HG03469 (cell line): Measurements from ENCODE around the gene DPYSL3.

Source experiments
- ATAC-seq: cut with Tn5 transposase; IDR thresholded peaks from one replicate; pipeline ENCODE4 v1.9.1; 2021; ENCODE audit warnings: mild to moderate bottlenecking, moderate library complexity, moderate number of reproducible peaks; ENCODE audit not compliant: unreplicated experiment

Gene DPYSL3

DNA sequence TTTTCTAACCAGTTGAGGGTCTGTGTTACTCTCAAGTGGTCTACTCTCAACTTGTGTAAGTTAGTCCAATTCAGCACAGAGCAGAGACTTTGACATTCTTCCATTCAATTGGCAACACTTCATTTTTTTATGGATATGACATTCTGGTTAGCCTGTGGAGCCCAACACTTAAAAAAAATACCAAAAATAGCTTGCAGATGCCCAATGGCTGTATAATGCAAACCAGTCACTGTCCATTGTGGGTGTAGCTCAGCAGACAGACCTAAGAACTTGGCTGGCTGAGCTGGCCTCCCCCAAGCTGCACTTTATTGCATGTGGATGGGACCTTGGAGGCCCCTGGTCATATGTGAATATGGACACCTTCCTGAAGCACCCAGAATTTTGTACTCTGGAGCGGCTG lies 103.2 kb downstream of the DPYSL3 start:
- no peak for ATAC-seq

DNA sequence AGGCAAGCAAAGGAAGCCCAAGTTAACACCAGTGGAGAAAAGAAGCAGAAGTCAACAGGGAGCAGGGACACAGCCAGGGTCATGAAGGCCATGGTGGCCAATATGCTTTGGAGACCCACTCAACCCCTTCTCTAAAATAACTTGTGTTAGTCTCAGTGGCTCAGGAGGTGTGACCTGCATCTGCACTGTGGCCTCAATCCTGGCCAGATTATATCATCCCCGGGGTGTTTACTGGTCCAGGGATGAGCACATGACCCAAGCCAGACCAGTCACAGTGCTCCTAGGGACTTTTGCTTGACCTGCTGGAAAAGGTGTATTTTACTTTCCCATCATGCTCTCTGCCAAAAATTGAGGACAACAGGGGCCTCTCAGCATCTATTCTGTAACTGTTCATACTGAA lies 105.2 kb downstream of the DPYSL3 start:
- peak; percentile 3 for ATAC-seq

DNA sequence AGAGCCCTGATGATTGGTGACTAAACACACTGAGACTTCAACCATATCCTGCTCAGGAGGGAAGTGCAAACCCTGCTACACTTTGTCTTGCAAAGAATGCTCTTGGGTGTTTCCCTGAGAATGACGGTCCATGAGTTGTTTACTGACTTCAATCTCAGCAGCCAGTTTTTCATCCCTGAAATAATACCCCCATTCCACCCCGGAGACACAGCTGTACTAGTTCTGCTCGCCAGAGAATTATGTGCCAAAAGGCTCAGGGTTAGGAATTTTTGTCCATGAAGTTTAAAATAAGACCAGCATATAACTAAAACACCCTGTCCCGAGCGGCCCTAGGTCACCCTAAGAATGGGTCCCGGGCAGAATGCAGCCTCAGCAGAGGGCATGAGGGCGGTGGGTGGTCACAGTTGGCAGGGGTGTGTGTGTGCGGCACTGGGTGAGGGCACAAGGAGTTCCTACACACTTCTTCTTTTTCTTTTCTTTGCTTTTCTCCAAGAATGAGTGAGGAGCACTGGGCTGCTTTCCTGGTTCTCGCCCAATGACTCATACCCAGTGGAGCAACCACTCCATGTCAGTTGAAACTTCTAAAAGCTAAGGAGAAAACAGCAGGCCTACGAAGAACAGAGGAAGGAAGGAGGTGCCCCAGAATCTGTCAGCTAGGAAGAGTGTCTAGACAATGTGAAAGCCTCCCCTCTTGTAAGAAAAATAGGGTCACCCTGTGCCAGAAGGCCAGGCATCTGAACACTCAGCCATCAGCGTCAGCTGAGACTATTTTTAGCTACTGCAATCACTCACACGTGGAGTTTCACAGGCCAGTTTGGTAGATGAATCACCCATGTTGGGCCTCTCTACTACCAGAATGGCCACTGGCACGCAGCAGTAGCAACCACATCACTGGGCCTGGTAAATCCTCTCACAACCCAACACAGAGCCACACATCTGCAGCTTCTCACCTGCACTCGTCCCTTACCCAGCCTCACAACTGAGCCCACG lies 105.9 kb downstream of the DPYSL3 start:
- ATAC-seq = peak; percentile 84

DNA sequence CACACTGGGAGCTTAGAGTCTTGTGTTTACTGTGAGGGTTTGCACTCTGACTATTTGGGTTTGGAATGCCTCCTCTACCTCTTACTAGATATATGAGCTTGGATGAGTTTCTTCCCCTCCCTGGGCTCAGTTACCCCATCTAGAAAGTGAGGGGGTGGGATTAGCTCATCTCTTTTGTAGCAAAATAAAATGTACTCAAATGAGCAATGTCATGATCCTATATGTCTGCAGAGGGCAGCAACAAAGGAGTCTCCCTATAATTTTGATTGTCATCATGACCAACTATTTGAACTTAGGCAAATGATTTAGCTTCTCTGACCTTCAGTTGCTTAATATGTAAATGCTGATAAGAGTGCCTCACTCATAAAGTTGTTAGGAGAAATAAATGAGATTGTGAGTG lies 109.0 kb downstream of the DPYSL3 start:
- no peak for ATAC-seq

DNA sequence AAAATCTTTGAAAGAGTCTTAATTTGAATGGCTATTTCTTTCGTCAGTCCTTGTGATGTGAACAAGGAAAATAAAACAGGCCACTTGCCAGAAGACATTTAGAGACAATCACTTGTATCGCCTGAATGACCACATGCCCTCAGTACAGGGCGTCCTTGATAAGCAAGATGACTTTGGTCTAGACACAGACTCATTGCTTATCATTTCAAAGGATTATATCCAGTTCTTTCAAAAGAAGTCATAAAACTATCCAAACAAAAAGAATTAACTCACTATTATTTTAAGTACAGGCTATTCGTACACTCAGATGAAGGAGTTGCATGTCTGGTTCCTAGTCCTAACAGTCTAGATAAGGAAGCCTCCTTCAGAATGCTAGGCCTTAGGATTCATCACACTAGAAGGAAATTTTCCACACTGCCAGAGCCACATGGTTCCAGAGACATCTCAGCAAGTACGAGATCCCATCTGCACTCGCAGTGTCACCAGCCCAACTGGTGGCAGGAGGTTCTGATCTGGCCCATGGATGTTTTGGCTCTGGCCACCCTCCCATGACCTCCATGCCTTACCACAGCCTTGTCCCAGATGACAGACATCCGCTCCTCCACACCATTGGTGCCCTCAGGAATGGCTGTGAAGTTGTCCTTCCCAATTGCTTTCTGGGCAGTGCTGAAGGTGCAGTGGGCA lies 109.6 kb downstream of the DPYSL3 start:
- ATAC-seq = no peak

DNA sequence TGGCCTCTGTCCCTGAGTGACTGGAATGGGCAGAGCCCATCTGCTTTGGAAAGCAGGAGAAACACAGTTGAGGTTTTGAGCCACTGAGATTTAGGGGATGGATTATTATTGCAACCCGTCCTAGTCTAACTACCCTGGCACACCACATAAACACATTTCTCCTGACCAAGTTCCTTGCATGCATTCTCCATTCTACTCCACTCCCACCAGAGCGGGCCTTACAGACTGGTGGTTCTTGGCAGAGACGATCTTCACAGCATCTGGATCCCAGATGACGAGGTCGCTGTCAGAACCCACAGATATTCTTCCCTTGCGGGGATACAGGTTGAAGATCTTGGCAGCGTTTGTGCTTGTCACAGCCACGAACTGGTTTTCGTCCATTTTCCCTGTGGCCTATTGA lies 111.0 kb downstream of the DPYSL3 start:
- no peak for ATAC-seq

DNA sequence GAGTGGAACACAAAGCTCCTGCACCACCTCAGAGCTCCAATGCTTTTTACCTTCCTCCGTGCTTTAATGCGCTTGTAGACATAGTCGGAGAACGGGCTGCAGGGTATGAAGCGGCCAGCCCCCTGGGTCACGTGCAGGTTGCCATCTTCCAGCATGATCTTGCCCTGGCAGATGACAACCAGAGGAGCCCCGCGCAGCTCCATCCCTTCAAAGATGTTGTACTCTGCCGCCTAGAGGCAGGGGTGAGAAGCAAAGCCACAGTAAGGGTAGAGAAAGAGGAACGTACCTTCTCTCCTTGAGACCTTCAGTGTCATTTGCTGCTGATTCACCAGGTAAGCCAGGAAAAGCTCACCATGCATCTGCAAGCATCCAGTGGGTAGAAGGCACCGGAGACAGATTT lies 112.3 kb downstream of the DPYSL3 start:
- no peak for ATAC-seq

DNA sequence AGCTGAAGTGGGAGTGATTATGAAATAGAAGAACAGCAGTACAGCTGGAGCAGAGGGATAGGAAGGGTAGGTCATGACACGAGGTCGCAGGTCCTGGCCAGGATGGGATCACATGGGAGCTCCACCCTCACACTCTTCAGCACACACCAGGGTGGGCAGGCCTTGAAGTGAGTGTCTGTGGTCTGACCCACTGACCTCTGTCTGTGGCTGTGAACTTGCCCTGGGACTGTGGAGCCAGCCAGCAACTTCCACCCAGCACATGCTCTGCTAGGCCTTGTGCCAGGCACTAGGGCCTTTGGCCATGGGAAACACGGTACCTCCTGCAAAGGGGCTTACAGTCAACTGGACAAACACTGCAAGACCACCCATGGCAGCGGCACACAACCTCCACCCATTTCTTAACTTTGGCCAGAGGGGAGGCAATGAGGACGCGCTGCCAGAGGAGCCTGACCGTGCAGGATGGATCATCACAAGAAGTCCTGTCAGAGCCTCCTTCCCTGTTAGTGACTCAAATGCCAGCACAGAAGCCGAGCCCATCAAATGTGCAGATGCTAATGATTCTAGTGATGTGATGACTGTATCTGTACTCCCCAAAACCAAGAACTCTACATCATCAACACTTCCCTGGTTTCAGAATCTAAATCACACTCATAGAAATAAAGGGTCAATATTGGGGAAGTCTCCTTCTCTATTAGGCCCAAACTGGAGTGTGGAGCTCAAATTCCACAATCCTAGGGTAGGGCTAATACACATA lies 113.6 kb downstream of the DPYSL3 start:
- no peak for ATAC-seq

DNA sequence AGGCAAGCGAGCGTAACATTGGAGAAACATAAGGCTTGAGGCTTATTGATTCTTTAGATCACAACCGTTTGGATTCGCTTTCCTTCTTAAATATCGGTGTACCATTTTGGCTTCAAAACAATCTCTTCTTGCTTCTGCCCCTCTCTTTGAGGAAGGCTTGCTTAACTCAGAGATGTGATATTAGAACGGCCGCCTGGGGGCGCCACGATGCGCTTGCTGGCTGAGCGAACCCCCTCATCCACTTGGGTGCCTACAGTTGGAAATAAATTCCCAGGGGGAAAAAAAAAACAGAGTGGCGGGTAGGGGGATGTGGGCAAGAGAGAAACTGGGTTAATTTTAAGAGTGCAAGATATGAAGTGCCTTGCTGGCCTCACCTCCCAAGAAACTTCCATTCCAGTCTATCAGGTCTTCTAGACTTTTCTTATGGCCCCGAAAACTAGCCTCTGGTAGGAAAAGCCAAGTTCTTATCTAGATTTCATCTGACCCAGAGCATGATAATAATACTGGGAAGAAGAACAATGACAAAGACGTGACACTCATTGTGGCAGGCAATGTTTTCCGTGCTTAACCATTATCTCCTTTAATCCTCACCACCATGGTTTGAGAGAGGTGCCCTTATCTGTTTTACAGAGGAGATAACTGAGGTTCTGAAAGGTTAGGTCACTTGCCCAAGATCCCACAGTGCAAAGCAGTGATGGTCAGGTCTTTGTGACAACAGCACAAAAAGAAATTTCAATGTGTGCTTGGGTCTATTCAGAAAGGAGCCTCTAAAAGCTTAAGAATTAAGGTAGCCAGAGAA lies 115.8 kb downstream of the DPYSL3 start:
- ATAC-seq = no peak

DNA sequence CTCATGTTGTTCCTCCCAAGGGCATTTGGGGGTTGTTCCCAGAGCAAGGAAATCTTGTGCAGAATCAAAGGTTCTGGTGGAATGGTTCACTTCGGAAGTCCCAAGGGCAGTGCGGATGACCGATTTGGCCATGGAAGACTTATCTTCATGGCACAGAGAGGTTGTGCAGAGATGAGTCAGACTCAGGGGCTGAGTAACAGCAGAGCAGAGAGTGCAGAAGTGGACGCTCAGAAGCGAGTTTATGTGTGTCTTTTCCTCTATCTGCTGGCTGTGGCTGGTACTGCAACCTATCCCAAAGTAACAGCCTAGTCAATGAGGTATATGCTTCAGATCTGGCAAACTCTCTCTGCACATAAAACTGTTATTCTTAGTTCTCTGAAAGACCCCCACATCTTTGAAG lies 118.1 kb downstream of the DPYSL3 start:
- peak; percentile 99 for ATAC-seq

DNA sequence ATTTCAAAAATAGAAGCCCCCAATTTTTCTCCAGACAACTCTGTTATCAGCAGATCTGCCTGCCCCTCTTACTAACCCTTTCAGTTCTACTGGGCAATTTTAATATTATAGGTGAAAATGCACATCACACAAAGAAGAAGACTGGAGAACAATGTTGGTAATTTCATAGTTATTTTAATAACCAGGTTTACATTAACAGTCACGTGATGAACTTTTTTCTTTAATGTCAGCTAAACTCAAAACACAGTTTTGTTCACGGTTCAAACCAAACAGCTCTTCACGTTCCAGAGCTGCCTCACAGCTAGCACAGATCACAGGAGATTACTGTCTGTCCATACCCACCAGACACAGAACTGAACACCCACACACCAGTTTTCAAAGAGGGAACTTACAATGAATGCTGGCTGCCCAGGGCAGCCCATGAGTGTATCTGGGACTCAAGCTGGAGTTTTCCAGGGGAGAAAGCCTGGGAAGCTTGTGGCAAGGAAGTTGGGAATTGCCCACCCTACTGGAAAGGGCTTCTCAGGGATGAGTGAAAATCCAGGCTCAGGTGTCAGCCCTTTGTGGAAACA lies 119.1 kb downstream of the DPYSL3 start:
- ATAC-seq = no peak

DNA sequence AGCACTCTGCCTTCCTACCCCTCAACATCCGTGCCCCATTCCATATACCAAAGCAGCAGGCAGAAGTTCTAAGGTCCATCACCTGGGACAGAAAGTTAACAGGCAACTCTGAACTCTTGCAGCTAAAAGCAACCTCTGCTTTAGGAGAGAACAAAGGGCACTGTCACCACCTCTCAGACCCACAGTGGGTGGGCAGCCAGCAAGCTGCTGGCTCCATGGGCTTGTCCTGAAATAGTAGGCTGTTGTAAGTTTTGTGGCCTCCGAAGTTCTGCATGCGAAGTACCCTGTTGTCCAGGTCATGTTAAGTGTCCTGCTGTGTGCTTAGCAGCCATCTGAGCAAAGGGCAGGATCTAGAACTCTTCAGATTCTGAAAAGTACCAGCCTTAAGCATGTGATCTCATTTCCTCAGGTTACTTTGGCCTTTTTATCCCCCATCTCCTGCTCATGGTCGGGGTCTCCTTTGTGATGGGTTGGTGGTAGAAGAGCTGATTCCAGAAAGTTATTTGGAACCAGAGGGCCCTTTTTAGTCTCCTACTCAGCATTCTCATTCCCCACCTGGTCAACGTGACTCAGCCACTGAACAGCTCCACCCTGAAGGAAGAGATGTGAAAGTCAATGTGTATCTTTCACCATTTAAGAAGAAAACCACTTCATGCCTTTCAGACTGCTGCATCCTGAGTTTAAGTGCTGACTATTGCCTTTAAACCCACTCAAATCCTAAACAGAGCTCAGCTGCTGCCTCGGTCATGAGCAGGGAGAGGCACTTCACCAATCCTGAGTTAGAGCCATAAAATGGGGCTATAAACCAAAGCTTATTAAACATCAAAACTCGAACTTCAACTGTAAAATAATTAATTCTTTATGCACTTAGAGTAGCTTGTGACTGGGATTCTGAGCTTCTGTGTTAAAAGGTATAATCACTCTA lies 121.4 kb downstream of the DPYSL3 start:
- no peak for ATAC-seq

DNA sequence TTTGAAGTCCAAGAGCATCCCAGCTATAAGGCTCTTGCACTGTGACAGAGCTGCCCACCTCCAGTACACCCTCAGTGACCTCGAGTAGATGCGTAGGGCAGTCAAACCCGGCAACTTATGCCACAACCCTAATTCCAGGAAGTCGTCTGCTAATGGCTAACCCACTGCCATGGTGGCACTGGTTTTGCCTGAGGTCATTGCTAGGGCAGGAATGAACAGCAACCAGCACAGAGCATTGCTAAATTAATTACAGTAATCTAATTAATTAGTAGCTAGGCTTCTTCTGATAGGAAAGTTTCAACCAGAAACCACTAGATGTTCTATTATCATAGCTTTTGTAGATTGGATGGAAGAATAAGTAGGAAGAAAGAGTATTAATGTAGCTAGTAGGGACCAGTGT lies 122.8 kb downstream of the DPYSL3 start:
- no peak for ATAC-seq

DNA sequence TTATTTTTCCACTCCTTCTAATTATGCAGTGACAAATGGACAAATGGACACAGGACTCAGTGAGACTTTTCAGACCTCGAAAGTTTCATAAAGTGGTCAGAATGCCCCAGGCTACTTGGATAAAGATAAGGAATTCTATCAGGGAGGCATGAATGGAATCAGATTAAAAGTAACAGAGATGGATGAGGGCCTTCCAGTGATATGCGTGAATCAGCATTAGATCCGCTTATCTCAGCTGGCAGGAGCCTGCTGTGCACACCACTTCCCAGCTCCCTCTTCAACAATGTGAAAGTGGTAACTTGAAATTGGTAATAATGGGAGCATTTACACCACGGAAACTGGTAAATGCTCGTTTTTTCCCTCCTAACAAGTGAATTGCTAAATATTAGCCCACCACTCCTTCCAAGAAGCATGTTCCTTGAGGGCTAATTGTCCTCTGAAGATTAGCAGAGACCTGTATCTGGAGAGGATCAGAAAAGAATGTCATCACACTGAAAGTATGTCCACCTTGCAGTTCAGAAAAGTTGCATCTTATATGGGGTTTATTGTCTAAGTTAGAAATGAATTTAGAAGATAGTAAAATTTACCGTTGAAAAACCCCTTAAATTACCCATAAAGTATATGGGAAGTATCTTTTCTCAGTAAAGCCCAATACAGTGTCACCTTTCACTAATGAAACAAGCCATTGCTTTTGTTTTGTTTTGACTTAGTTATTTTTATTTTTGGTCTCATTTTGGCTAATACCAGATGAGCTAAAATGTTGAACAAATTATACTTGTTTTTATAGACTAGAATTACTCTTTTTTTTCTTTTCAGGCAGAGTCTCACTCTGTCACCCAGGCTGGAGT lies 125.3 kb downstream of the DPYSL3 start:
- ATAC-seq = no peak

DNA sequence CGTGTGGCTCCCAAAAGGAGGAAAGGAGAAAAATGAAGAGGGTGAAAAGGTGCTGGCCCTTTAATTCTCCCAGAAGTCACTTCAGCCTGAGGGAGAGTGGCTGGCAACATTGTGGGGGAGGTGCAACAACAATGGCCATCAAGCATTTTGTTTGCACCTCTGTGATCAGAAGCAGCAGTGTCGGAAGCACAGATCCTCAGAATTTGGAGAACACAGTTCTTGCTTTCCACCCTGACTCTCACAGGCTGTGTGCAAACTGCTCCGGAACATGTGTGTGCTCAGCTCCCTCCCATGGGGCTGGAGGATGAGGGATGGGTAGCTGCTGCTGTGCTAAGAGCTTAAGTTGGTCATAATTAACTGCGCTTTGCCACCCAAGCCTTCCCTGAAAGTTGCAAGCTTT lies 127.1 kb downstream of the DPYSL3 start:
- no peak for ATAC-seq

DNA sequence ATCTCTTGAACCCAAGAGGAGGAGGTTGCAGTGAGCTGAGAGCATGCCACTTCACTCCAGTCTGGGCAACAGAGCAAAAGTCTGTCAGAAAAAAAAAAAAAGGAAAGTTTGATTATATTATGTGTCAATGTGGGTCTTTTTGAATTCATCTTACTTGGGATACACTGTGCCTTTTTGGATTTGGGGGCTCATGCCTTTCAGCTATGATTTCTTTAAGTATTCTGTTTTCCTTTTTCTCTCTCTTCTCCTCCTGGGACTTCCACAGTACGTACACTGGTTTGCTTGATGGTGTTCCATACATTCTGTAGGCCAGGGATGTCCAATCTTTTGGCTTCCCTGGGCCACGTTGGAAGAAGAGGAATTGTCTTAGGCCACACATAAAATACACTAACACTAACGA lies 128.3 kb downstream of the DPYSL3 start:
- no peak for ATAC-seq

DNA sequence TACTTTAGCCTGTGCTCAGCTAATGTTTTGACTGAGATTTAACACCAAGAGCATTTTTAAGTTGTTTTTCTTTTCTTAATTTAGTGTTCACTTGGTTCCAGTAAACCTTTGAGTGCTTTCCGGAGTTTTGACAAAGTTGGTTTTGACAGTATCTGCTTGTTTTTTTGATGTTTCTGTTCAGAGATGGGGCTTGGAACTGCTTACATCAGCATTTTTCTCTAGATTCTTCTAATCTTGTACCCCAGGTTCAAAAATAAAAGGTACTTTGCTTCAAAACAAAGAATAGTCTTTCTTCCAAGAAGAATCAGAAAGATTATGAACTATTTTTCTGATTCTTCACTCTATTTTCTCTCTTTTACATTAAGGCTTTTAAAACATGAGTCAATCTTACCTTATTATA lies 132.2 kb downstream of the DPYSL3 start:
- no peak for ATAC-seq

DNA sequence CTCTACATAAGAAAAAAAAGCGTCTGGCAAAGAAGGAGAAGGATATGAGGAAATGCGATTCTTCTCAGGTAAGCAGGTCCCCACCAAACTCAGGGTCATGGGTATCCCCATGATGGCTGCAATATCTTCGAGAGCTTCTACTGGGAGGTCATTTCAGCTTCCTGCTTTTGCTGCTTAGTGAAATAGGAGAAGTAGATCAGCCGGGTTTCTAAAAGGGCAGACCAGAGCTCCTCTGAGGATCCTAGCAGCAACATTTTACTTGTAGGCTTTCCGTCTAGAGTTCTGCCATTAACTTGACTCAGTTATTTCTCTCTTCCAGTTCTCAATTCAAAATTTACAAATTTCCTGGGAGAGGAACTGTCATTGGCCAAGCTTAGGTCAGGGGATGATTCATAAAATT lies 134.7 kb downstream of the DPYSL3 start:
- no peak for ATAC-seq
